HG03521 (cell line): ENCODE data around the gene ERBB3.
A peak's percentile ranks its signal among the peaks of the same experiment; 100 is the strongest.

Experiments used
- ATAC-seq: cut with Tn5 transposase; IDR thresholded peaks from one replicate; pipeline ENCODE4 v1.9.1; 2021; ENCODE audit warnings: mild to moderate bottlenecking, moderate library complexity; ENCODE audit not compliant: unreplicated experiment

The ERBB3 gene

DNA sequence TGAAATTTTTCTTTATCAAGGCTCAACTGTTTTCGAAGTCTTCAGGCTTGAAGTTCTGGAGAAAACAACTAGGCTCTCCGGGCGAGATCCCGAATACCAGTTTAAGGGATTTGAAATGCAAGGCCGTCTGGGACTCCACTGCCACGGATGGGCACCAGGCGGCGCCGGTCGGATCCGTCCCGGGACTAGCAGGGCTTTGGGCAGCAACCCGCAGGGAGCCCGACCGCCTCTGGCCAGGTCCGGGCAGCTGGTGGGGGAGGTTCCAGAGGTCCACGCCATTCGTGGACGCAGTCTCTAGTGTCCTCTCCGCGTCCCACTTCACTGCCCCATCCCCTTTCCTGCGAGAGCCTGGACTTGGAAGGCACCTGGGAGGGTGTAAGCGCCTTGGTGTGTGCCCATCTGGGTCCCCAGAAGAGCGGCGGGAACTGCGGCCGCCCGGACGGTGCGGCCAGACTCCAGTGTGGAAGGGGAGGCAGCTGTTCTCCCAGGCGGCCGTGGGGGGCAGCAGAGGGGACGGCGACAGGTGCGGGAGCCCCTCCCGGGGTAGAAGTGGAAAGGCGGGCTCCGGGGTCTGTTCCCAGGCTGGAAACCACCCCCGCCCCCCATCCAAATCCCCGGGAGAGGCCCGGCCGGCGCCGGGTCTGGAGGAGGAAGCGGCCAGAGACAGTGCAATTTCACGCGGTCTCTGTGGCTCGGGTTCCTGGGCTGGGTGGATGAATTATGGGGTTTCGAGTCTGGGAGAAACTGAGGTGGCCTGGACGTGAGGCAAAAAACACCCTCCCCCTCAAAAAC is 838 bp upstream of the ERBB3 start:
- peak; percentile 46 for ATAC-seq

- ATAC-seq = no peak
Observed at GRCh38 chr12:56080556-56081138, 682 bp downstream of the ERBB3 start.

- no peak for ATAC-seq
Observed at GRCh38 chr12:56081393-56082347, 1.7 kb downstream of the ERBB3 start.

DNA sequence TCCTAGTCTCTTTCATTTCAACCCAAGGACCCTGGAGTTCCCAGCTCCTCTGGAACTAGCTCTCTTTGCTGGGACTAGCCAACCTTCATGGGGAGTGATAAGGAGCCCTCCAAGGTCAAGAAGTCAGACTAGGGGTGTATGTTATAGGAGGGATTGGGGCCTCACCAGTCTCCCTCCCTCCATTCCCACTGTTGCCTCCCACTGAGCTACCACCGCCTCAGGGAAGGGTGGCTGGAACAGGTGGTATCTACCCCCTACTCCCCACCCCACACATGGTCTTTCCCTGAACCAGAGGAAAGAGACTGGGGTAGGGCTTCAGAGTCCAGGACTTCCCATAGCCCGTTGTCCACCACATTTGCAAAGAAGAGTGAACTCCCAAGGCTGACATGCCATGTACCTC is 2.4 kb downstream of the ERBB3 start:
- no peak for ATAC-seq

GRCh38 chr12:56082967-56083366 is 3.0 kb downstream of the ERBB3 start:
- ATAC-seq = no peak

DNA sequence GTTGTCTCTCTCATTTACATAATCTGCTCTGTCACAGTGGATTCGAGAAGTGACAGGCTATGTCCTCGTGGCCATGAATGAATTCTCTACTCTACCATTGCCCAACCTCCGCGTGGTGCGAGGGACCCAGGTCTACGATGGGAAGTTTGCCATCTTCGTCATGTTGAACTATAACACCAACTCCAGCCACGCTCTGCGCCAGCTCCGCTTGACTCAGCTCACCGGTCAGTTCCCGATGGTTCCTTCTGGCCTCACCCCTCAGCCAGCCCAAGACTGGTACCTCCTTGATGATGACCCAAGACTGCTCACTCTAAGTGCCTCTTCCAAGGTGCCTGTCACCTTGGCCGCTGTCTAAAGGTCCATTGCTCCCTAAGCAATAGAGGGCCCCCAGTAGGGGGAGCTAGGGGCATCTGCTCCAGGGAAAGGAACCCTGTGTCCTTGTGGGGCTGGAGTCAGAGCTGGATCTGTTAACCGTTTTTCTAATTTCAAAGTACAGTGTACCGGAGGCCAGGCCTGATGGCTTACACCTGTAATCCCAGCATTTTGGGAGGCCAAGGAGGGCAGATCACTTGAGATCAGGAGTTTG is 5.1 kb downstream of the ERBB3 start:
- ATAC-seq = no peak

DNA sequence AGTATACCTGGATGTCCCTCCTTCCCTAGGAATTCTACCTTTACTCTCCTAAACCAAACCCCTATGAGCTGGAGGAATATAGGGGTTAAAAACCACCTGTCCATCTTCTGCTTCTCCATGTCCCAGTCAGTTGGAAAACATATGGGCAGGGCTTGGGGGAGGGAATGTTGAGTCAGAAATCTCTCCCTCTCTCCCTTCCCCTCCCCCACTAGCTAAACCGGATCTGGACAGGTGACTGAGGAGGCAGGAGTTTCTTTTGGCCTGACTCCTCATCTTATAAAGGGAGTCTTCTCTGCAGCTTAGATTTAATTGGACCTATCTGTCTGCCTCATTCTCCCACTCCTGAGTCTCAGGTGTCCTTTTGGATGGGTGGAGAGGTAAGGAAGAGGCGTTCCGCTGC is 6.1 kb downstream of the ERBB3 start:
- ATAC-seq = no peak

DNA sequence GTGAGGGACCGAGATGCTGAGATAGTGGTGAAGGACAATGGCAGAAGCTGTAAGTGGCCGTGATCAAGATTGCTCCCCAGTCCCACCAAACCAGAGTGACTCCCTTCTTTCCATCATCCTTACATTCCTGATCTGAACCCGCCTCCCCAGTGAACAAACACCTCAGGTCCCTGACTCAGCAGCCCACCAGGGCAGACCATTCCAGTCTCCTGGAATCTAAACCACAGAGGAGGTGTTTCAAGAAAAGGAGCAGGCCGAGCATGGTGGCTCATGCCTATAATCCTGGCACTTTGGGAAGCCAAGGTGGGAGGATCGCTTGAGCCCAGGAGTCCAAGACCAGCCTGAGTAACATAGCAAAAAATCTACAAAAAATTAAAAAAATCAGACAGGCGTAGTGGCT is 6.6 kb downstream of the ERBB3 start:
- ATAC-seq = no peak

DNA sequence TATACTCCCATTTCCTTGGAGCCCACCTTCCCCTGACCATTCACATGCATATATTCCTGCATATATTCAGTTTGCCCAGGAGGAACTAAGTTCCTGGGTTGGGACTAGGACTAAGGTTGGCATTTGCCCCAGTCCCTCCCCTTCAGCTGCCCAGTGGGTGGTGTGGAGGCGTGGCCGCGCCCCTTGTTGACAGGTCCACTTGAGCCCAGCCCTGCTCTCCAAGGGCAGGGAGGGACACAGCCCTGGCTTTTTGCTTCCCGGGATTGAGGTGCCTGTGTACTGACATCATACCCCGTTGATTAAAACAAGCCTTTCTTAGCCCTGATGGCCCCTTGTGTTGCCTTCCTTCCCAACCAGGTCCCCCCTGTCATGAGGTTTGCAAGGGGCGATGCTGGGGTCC is 7.3 kb downstream of the ERBB3 start:
- no peak for ATAC-seq

DNA sequence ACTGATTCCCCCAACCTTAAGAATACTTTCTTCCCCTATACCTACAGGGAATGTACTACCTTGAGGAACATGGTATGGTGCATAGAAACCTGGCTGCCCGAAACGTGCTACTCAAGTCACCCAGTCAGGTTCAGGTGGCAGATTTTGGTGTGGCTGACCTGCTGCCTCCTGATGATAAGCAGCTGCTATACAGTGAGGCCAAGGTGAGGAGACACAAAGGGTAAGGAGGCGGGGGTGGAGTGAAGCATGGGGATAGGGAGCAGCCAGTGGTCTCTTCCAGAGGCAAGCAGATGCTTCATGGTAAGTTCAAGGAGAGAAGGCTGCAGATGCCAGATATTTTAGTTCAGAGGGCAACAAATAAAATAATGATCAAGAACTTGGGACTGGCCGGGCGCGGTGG is 17.8 kb downstream of the ERBB3 start:
- no peak for ATAC-seq

DNA sequence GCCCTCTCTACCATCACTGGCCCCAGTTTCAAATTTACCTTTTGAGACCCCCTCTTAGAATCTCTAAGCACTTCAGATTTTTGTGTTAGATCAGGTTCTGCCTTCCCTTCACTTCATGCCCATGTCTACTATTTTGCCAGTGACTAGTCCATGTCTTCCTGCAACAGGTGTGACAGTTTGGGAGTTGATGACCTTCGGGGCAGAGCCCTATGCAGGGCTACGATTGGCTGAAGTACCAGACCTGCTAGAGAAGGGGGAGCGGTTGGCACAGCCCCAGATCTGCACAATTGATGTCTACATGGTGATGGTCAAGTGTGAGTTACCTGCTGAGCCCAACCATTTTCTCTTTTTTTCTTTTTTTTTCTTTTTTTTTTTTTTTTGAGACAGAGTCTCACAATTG is 18.6 kb downstream of the ERBB3 start:
- ATAC-seq = no peak

GRCh38 chr12:56099787-56100186 is 19.8 kb downstream of the ERBB3 start:
- no peak for ATAC-seq

DNA sequence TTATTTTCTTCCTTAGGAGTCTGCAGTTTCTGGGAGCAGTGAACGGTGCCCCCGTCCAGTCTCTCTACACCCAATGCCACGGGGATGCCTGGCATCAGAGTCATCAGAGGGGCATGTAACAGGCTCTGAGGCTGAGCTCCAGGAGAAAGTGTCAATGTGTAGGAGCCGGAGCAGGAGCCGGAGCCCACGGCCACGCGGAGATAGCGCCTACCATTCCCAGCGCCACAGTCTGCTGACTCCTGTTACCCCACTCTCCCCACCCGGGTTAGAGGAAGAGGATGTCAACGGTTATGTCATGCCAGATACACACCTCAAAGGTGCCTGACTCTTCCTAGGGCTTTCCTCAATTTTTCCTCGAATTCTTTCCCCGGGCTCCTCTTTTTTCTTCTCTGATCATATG is 21.1 kb downstream of the ERBB3 start:
- no peak for ATAC-seq

GRCh38 chr12:56102683-56103065 is 22.7 kb downstream of the ERBB3 start:
- no peak for ATAC-seq

DNA sequence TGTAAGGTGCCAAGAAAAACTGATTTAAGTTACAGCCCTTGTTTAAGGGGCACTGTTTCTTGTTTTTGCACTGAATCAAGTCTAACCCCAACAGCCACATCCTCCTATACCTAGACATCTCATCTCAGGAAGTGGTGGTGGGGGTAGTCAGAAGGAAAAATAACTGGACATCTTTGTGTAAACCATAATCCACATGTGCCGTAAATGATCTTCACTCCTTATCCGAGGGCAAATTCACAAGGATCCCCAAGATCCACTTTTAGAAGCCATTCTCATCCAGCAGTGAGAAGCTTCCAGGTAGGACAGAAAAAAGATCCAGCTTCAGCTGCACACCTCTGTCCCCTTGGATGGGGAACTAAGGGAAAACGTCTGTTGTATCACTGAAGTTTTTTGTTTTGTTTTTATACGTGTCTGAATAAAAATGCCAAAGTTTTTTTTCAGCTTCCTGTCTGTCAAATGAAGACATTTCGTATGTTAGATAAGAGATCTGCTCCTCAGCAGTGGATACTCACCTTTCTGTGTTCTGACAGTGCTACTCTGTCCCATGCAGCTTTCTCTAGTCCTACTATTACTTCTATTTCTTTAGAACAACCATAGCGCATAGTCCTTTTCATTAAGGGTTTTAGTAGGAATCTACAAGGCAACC is 23.2 kb downstream of the ERBB3 start:
- ATAC-seq = no peak

- no peak for ATAC-seq
Observed at GRCh38 chr12:56103823-56104108, 23.8 kb downstream of the ERBB3 start.

GRCh38 chr12:56104109-56104814 is 24.3 kb downstream of the ERBB3 start, which contains the start of gene PA2G4:
TSS of gene PA2G4 (plus strand) at chr12:56104559. CDS start at chr12:56104738, 179 bp downstream.
- peak; percentile 91 for ATAC-seq

- ATAC-seq = no peak
Observed at GRCh38 chr12:56104815-56105608, 25.0 kb downstream of the ERBB3 start.

GRCh38 chr12:56105609-56105902 is 25.6 kb downstream of the ERBB3 start:
- ATAC-seq = no peak

DNA sequence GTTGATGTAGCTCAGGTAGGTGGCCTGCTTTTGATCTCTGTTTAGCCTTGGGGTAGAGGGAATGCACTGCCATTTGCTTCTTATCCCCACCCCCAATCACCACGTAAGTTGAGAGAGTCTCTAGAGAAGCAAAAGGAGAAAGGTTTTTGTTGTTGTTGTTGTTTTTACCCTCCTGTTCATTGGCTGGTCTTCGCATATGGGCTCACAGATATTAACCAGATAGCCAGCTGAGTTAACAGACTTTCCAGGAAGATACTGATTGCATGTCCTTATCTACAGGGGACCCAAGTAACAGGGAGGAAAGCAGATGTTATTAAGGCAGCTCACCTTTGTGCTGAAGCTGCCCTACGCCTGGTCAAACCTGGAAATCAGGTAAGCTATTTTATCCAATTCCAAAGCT is 27.3 kb downstream of the ERBB3 start:
- no peak for ATAC-seq
